Measurements from ENCODE around the gene KCNJ8.
"Not testable (repeated sequence)": the region's sequence is repeated elsewhere in the genome, so short reads cannot be mapped to it uniquely, and the experiment has no call there.

The KCNJ8 gene

DNA sequence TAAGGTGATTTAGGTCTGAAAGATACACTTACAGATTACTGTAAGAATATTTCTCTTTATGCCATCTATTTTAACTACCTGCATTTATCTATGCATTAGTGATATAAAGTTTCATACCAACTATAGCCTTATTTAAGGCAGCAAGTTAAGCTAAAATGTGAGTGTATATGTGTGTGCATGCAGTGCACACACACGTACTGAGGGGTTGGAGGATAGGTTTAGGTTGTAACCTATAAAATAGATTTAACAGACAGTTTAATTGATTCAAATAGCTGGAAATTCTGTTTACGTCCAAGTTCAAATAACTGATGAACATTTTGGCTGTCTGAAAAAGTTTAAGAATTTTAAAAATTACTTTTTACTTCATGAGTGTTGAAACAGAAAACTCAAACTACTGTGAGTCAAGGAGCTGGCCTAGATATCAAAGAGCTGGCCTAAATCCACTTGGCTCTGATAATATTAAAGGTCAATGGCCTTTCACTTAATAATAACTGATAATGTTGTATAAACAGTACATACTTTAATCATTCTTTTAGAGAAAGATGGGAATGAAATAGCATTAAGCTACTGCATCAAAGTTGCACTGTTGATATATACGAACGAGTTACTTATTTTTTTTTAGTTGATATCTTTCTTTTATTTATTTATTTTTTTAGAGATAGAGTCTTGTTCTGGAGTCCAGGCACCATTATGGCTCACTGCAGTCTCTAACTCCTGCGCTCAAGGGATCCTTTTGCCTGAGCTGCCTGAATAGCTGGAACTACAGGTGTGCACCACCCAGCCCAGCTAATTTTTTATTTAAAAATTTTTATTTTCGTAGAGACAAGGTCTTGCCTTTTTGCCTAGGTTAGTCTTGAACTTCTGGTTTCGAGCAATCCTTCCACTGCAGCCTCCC, 13.8 kb upstream of the KCNJ8 start:
- no peak for FAIRE-seq
- DNase-seq (ENCODE audit: insufficient read length, low spot score): no peak

DNA sequence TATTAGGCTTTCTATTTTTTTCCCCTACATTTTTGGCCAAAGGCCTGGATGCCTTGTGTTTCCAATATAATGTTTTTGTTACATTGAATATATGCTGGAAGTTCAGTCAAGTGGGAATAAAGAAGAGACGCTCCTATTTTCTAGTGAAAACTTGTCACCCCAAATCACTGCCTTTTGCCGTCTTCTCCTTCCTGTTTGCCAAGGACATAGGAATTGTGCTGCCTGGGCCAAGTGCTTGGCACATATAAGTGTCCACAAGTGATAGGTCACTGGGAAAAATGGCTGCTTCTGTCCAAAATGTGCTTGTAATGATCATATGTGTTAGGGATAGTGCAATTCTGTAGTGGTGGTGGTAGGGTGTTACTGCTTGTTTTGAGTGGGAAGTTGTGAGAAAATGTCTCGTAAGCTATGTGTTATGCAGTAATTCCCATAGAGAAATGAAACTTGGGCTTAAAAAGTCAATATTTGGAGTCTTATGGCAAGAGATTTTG, 11.6 kb upstream of the KCNJ8 start:
- FAIRE-seq (no peak), DNase-seq (ENCODE audit: insufficient read length, low spot score) (no peak)

DNA sequence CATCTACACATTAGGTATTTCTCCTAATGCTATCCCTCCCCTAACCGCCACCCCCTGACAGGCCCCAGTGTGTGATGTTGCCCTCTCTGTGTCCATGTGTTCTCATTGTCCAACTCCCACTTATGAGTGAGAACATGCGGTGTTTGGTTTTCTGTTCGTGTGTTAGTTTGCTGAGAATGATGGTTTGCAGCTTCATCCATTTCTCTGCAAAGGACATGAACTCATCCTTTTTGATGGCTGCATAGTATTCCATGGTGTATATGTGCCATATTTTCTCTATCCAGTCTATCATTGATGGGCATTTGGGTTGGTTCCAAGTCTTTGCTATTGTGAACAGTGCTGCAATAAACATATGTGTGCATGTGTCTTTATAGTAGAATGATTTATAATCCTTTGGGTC, 8.2 kb upstream of the KCNJ8 start:
- FAIRE-seq; DNase-seq (ENCODE audit: insufficient read length, low spot score): not testable (repeated sequence)

DNA sequence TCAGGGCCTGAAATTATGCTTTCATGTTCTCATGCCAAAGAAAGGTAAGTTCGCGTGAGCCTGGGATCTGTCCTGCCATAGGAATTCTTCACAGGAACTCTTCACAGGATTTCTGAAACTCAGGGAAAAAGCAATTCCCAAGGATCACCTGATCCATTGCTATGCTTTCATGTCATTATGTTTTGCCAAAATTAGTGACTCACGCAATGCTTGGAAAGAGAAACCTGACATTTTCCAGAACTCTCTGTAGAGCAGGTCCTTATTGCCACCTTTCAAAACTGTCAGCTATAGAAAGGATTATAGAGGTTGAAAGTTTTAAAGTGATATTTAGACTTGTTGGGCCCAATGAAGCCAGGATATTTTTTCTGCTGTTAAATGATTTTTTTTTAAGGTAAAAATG, 6.3 kb upstream of the KCNJ8 start:
- DNase-seq (ENCODE audit: insufficient read length, low spot score): no peak
- FAIRE-seq: no peak

DNA sequence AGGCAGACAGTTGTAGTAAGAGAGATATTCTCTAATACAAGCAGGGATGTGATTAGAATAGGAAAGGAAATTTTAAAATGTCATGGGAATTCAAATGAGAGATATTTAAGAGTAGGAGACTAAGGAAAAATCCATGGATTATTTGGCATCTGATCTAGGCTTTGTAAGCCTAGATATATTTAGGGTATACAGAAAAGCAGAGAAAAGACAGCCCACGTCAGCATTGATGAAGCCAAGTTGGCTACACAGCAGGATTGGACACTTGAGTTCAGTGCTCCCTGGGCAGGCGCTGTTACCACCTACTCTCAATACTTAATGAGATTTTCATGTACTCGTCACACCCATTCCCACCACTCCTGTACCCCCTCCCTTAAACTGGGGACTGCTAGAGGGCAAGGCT, 1.7 kb upstream of the KCNJ8 start:
- DNase-seq (ENCODE audit: insufficient read length, low spot score): no peak
- FAIRE-seq: no peak

DNA sequence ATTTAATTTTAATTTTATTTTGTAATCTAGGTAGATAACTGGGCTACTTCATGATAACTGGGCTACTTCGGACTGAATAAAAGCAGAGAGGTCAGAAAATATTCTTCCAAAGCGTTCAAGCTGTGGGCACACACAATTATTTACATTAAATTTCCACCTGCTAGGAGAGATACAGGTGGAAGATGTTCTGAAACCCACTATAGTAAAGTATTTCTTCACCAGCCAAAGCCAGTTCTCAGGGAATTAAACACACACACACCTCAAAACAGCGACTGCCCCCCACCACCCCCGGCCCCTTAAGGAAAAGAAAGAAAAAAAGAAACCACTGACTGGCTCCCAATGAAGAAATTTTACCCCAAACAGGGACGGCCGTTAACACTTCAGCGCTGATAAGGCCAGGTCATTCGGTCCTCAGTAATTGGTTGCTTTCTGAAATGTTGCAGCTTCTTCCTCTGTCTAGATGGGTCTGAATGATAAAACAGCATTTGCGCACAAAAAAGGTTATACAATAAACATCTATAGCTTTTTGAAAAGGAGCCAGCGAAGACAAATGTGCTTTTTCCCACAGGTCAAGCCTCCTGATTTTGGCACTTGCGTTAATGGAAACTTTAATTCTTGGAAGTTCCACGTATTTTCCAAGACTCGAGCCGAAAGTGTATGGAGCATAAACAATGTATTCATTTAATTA, 771 bp upstream of the KCNJ8 start:
- DNase-seq (ENCODE audit: insufficient read length, low spot score) (no peak), FAIRE-seq (no peak)

DNA sequence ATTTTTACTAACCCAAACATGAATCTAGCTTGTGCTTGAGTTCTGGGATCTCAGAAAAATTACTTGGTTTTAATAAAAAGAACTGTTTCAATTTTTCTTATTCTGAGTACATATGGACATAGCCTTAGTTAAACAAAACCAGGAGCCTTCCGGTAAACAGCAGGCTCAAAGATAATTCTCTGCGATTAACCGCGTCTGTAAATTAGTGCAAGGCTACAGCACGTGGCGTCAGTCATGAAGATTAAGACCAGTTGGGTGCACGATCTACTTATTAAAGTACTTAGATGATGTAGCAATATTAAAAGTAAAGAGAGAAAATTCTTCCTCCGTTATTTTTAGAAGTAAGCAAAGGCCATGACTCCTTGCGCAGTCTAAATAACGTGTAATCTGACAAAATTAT, 700 bp downstream of the KCNJ8 start:
- FAIRE-seq: no peak

DNA sequence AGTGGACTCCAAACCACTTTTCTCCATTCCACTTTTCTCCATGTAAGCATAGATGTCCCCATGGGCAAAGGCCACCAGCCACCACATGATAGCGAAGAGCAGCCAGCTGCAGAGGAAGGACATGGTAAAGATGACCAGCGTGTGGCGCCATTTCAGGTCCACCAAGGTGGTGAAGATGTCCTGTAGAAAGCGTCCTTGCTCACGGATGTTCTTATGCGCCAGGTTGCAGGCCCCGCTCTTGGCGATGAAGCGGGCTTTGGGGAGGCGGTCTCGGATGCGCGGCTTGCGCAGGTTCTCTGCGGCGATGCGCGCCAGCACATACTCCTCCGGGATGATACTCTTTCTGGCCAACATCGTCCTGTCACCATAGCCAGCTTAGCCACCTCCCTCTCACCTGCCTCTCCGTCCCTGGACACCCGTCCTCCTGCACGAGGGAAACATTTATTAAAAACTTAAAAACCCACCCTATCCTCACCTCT, 1.2 kb downstream of the KCNJ8 start:
- no peak for FAIRE-seq
- no peak for DNase-seq (ENCODE audit: insufficient read length, low spot score)

More for the DNA sequence above, 700 bp downstream of the KCNJ8 start:
- DNase-seq (ENCODE audit: insufficient read length, low spot score): no peak

DNA sequence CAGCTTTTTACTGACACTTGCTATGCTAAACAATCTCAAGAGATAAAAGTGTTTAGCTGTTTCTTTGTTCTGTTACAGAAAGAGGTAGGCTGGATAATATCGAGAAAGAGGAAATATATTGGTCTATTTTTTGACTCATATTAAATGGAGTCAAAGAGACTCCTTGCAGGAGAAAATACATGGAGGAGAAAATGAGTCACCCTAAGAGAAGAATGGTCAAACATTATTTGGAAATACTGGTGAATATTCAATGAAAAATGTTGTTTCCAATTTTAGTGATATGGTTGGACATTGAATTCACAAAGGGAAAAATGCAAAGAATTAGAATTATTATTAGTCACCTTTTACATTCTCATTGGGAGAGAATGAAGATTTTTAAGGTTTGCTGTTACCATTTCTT, 3.2 kb downstream of the KCNJ8 start:
- DNase-seq (ENCODE audit: insufficient read length, low spot score): no peak
- FAIRE-seq: no peak

DNA sequence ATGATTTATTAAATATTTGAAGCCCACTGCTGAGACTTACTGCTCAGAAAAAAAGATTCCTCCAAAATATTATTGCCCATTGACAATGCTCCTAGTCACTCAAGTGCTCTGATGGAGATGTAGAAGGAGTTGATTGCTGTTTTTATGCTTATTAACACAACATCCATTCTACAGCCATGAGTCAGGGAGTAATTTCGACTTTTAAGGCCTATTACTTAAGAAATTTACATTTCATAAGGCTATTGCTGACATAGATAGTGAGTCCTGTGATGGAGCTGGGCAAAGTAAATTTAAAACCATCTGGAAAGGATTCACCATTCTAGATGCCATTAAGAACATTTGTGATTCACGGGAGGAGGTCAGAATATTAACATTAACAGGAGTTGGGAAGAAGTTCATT, 5.2 kb downstream of the KCNJ8 start:
- DNase-seq (ENCODE audit: insufficient read length, low spot score) (no peak), FAIRE-seq (no peak)

DNA sequence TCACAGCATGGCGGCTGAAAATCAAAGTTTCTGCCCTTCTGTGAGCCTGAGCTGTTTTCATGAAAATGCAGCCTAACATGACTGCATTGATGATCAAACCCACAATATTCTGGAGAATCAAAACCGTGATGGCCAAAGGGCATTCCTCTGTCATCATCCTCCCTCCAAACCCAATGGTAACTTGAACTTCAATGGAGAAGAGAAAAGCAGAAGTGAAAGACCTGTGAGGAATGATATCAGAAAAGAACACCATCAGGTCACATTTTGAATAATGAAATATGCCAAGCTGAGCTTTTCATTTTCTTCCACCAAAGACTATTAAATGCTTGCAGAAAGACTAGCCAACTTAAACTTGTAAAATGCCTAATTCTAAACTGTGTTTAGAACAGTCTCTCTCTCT, 8.1 kb downstream of the KCNJ8 start:
- FAIRE-seq (no peak), DNase-seq (ENCODE audit: insufficient read length, low spot score) (no peak)

DNA sequence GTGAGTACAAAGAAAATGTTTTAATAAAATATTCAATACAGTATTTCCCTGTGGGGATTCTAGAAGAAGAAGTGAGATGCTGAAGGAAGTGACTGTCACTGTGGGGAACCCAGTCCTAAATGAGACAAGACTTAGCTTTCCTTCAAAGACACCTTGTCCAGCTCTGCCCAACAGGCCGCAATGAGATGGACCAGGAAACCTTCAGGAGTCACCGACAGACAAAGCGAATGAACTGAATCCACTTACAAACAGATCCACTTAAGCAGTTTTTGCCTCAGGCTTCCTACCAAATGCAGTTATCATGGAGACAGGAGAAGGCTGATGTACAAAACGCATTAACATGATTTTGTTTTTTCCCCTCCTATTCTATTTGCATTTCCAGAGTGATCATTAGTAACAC, 9.6 kb downstream of the KCNJ8 start:
- FAIRE-seq: no peak
- DNase-seq (ENCODE audit: insufficient read length, low spot score): no peak

DNA sequence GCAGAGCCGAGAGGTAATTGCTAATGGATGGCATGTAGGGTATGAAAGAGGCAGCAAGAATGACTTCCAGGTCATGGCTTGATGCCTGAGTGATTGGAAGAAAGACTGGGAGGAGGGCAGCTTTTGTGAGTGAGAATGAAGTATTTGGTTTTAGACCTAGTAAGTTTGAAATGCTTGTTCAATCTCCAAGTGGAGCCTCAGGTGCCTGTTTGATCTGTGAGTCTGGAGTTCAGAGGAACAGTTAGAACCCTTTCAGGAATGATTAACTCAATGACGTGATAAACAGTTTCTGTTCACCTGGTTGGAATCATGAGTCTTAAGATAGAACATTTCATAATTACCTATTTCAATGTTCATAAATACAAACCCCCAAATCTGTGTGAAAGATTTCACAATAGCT, 10.4 kb downstream of the KCNJ8 start:
- FAIRE-seq (no peak), DNase-seq (ENCODE audit: insufficient read length, low spot score) (no peak)

DNA sequence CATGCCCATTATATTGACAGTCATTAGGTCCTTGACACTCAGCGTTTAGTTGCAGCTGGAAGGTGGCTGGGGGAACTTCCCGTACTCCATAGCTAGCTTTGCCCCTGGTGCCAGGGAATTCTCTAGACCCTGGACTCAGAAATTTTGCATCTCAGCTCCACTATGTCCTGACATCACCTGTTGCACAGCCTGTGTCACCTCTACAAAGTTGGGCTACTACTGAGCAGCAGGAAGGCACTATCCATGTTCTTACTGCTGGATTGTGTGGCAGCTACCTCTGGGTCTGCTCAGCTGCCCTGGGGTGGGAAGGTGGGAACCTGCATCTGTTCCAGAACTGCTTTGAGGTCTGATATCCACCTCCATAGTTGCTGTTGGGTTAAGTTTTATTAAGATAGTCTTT, 11.0 kb downstream of the KCNJ8 start:
- DNase-seq (ENCODE audit: insufficient read length, low spot score) (no peak), FAIRE-seq (no peak)

DNA sequence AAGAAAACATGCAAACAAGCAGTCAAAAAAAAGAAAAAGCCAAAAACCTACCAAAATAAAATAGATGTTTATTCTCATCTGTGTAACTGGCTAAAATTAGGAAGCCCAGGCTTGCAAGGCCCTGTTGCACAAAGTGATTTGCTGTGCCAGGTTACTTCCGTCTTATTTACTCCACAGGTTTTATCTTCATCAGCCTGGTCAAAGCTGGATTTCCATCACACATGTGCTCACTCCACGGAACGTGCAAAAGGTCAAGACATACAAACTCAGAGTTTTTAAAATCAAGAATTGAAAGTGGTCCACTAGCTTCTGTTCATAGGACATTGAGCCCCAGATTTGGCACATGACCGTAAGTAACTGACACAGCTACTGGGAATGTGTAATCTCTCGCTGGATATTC, 14.8 kb downstream of the KCNJ8 start:
- FAIRE-seq: no peak
- no peak for DNase-seq (ENCODE audit: insufficient read length, low spot score)

DNA sequence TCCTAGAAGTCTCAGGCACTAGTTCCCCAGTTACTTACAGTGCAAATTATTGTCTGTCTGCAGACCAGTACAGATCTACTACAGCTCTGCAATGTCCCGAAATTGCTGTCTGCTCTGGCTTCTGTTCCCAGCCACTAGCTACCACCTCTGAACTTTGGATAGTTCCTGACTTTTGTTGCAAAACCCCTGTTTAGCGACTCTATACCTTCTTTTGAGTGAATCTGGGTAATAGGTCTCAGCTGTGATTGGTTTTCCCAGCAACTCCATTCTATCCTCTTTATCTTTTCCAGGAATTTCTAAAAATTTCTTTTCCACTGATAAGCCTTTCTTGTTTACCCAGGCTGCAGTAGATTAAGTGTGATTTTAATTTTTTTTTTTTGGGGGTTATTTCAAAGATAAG, 16.8 kb downstream of the KCNJ8 start:
- DNase-seq (ENCODE audit: insufficient read length, low spot score) (no peak), FAIRE-seq (no peak)

DNA sequence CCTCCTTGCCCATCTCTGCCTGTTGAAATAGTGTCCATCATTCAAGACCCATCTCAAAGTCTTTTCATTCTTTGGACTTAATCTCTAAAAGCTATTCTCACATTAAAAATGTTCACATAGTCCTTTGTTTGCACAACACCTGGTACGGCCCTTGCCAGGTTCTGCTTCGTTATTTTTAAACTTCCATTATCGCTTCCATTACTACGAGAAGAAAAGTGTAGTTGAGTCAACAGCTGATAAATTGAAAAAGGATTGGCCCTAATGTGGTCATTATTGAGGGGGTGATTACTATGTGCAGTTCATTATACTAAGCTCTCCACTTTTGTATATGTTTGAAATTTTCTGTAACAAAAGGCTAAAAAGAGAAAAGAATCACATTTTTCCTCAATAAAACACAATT, 17.8 kb downstream of the KCNJ8 start:
- FAIRE-seq (no peak), DNase-seq (ENCODE audit: insufficient read length, low spot score) (no peak)

DNA sequence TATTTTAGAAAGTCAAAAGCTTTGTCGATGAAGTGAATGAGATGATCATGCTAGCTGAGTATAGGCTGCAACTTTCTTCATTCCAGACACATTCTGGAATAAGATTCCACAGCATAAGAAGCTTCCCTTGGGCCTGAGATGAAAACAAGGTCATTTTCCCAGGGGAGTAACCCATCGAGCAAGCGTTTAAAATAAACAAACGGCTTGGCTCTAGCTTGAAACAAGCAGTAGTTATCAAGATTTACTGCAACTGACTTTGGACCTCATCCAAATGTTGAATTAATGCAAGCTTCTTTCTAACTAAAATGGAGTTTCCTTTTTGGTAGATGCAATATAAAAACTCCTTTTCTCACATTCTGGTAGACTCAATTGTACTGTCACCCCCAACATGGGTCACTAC, 23.0 kb downstream of the KCNJ8 start:
- FAIRE-seq (no peak), DNase-seq (ENCODE audit: insufficient read length, low spot score) (no peak)

DNA sequence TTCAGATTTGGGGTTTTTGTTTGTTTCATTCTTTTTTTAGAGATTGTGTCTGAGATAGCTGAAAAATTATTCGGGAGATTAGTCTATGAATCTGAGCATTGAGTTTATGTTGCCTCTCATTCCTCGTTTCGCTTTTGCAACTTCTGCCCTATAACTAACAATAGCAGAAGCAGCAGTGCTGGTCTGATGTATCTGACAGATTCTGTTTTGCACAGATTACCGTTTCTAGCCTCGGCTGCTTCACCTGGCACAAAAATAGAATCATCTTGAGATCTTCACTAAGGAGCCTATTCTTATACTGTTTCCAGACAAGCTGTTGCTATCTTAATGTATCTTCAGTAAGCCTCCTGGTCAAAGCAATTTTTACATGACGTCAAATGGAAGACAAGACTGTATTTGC, 29.2 kb downstream of the KCNJ8 start:
- FAIRE-seq (no peak), DNase-seq (ENCODE audit: insufficient read length, low spot score) (no peak)

DNA sequence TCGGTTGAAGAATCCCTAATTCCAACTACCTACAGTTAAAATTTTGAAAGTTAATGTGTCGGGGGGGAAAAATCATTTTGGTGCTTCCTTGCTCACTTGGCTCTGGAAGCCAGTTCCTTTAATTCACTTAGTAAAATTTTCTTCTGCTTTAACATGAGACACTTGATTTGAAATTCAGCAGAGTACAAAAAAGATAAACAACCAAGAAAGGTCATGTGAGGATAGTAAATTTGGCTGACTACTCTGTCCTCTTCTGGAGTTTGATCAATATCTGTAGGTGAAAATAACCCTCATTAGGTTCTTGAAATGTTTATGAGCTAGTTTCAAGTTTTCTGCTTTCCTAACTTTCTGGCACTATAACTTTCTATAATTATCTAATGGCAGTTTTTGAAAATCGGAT, 43.4 kb downstream of the KCNJ8 start:
- no peak for FAIRE-seq
- no peak for DNase-seq (ENCODE audit: insufficient read length, low spot score)

DNA sequence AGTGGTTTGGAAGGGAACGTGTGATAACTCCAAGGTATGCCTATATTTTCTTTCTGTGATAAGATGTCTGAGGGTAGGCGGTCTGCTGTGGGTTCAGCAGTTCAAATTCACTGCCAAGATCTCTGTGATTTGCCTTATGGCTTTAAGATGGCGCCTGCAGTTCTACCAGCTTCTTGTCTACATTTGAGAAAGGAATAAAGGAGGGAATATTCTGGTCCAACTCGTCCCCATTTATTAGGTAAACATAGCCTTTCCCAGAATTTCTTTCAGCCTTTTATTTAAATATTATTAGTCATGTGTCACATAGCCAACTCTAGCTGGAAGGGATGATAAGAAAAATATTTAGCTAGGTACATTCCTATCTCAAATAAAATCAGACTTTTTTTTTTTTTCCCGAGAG, 48.8 kb downstream of the KCNJ8 start:
- DNase-seq (ENCODE audit: insufficient read length, low spot score): no peak

More for the DNA sequence above, 48.8 kb downstream of the KCNJ8 start:
- FAIRE-seq: no peak
